Aorta (tissue), 5 donors: ENCODE data around the gene MOB1A. TPM values are rescaled to one million over a fixed set of nuclear protein-coding genes. Genes with fewer than 3 reads are reported as not detected.
A peak's percentile ranks its signal among the peaks of the same experiment; 100 is the strongest.

Experiments
- ATAC-seq: fragments of 200-7000 bp; cut with Tn5 transposase; one replicate; pipeline ENCODE4 v1.9.1; 2022; ENCODE audit warnings: moderate library complexity; ENCODE audit not compliant: low FRiP score
- DNase-seq, 2 donors: peaks; one replicate each; pipeline ENCODE4 v3.0.0-alpha.2; 2020
- H3K27ac ChIP-seq, 2 donors: one replicate each; pipeline ENCODE4 v1.5.1; 2013; ENCODE audit warnings: low read length in 2 of 2, mild to moderate bottlenecking in 2 of 2, moderate library complexity in 2 of 2, control low read depth in 1 of 2, inconsistent platforms in 1 of 2, low read depth in 1 of 2
- H3K27me3 ChIP-seq, 2 donors: one replicate each; pipeline ENCODE4 v1.6.1; 2013; ENCODE audit warnings: control low read depth in 1 of 2, low read length in 1 of 2, mild to moderate bottlenecking in 1 of 2, moderate library complexity in 1 of 2; ENCODE audit not compliant: insufficient read depth in 2 of 2, control insufficient read depth in 1 of 2
- H3K36me3 ChIP-seq, 2 donors: one replicate each; pipeline ENCODE4 v1.6.1; 2013; ENCODE audit warnings: control low read depth in 1 of 2, low read length in 1 of 2, mild to moderate bottlenecking in 1 of 2; ENCODE audit not compliant: insufficient read depth in 2 of 2, control insufficient read depth in 1 of 2
- H3K4me1 ChIP-seq, 2 donors: one replicate each; pipeline ENCODE4 v1.6.1; 2013; ENCODE audit warnings: low read length in 2 of 2, control low read depth in 1 of 2, mild to moderate bottlenecking in 1 of 2, moderate library complexity in 1 of 2; ENCODE audit not compliant: insufficient read depth in 2 of 2, control insufficient read depth in 1 of 2
- H3K4me3 ChIP-seq, 2 donors: one replicate each; pipeline ENCODE4 v1.5.1; 2013; ENCODE audit warnings: low read length in 2 of 2, control low read depth in 1 of 2, mild to moderate bottlenecking in 1 of 2
- H3K9me3 ChIP-seq: one replicate; pipeline ENCODE4 v1.6.1; 2013; ENCODE audit warnings: mild to moderate bottlenecking, low read length; ENCODE audit not compliant: control insufficient read depth
- WGBS, 2 donors: extraction: QIAGEN DNeasy Blood & Tissue Kit; methylation state at CpG; one replicate each; pipeline ENCODE4 v1.1.7; 2013; 5-methylcytosine and 5-hydroxymethylcytosine counted together
- intact Hi-C, 2 donors: fragments of 100-400 bp; cut with DNase I; formaldehyde crosslinking; loops; one replicate each; pipeline versions ENCODE4 v1.14.2 to v1.15.0; 2022
- polyA plus RNA-seq, 2 donors: library from polyadenylated mRNA; stranded (reverse); fragments of 200-250 nt; gene quantifications; one replicate each; pipeline ENCODE4 v1.2.3, GENCODE V29; 2013
- total RNA-seq, 2 donors: library from RNA; stranded (reverse); fragmentation: NEBNext Ultra II Directional; extraction: Animal tissue kit (Norgen Biotek cat#: 25700); gene quantifications; one replicate each; pipeline ENCODE4 v1.2.1, GENCODE V29; 2021
- donor health status: healthy with polysubstance abuse.
- donor health status: Bipolar disorder and iron deficiency.
- donor health status: DM: no; HTN: no; CAD: no.
- donor health status: DM: no; HTN: no; CAD: no.
- donor health status: DM: yes; HTN: yes; CAD: no.

The MOB1A gene
- total and polyA plus RNA-seq, 4 donors = 35.7 to 105 (median 76.3) TPM

DNA sequence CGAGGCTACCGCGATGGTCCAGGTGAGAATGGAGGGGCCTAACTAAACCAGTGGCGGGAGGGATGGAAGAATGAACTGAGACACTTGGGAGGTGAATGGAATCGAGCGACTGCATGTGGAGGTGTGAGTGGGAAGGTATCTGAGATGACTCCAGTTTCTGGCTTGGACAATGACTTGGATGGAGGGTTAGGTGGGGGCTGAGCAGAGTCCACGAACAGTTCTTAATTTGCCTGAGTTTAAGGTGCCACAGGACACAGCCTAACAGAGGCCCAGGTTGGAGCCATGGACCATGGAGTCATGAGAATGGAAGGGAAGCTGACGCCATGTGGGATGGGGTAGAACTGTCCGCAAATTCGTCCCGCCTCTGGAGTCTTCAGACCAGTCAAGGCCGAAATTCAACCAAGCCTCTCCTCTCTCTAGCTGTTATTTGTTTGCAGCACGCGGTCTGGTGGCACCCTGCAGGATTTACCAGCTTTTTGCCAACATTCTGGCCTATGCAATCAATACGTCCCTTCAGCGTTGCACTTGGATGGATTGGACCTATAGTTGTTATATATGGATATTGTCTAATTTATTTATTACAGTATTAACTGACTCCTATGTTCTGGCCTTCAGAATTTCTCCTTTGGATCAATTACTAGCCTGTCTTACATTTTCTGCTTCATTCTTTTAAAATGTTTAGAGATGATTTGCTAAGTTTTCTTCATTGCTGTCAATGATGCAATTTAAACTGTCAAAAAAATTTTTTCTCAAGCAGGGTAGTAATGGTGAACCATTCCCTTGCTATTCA is 30.0 kb downstream of the MOB1A start:
- no peak for DNase-seq
- ATAC-seq = peak; percentile 17
- Histone ChIP-seq H3K4me1 (no peaks in the 10 kb centered on the region), H3K27ac (peak overlapping the region in 1 of 2 donors; percentile 48), H3K4me3 (peak overlapping the region; percentile 29 to 64), H3K27me3 (no peaks in the 10 kb centered on the region), H3K9me3 (no peaks in the 10 kb centered on the region), H3K36me3 (peaks cover 0 to 3% of the 10 kb centered on the region in 2 donors)
- 42 to 49% methylated on average over 16 of the region's 16 CpGs for WGBS, 2 donors
- intact Hi-C loops = loop anchor here (5.0 to 10.0 kb wide), 4 partner anchors 49 to 324 kb away; partner anchors contain the start of genes MTHFD2 (in 1 of the 2) and STAMBP (in 1 of the 2)

- 1% methylated on average over 44 to 67 of the region's 67 CpGs for WGBS, 2 donors
- Histone ChIP-seq H3K27me3 (no peaks in the 10 kb centered on the region), H3K36me3 (peaks cover 0 to 2% of the 10 kb centered on the region in 2 donors), H3K4me1 (no peaks in the 10 kb centered on the region), H3K27ac (peak within 1 kb of the TSS in 1 of 2 donors; percentile 48), H3K4me3 (peak within 1 kb of the TSS; percentile 51 to 64), H3K9me3 (no peaks in the 10 kb centered on the region)
- intact Hi-C loops = loop anchor here (5.0 to 10.0 kb wide), 4 partner anchors 49 to 323 kb away; partner anchors contain the start of genes MTHFD2 (in 1 of the 2) and STAMBP (in 1 of the 2)
- peak; percentile 96 for ATAC-seq
- DNase-seq = peak; percentile 91 to 96
These were observed 30.8 kb downstream of the MOB1A start, which contains the start of gene BOLA3 for GRCh38 chr2:74147727-74148456. BOLA3 (minus strand) TSS chr2:74147912; CDS start chr2:74147874, 38 bp downstream.

GRCh38 chr2:74146929-74147726 is 31.6 kb downstream of the MOB1A start:
- H3K36me3 ChIP-seq = no peaks in the 10 kb centered on the region
- peak overlapping the region; percentile 51 to 64 for H3K4me3 ChIP-seq
- H3K9me3 ChIP-seq = no peaks in the 10 kb centered on the region
- ATAC-seq = no peak
- 6 to 7% methylated on average over 29 of the region's 29 CpGs for WGBS, 2 donors
- H3K27ac ChIP-seq = no peak overlapping the region
- no peaks in the 10 kb centered on the region for H3K27me3 ChIP-seq
- intact Hi-C loops = loop anchor here (5.0 to 10.0 kb wide), 4 partner anchors 50 to 322 kb away; partner anchors contain the start of genes MTHFD2 (in 1 of the 2) and STAMBP (in 1 of the 2)
- no peaks in the 10 kb centered on the region for H3K4me1 ChIP-seq
- no peak for DNase-seq

GRCh38 chr2:74142340-74142739 is 36.3 kb downstream of the MOB1A start:
- intact Hi-C loops = loop anchor here in 1 of 2 donors (10.0 kb wide), 2 partner anchors 122 to 318 kb away; partner anchors contain the start of gene STAMBP
- H3K4me3 ChIP-seq = no peak overlapping the region
- 79 to 81% methylated on average over 6 of the region's 6 CpGs for WGBS, 2 donors
- ATAC-seq (no peak), DNase-seq (no peak)
- no peaks in the 10 kb centered on the region for H3K4me1 ChIP-seq
- no peaks in the 10 kb centered on the region for H3K36me3 ChIP-seq
- H3K27ac ChIP-seq = no peak overlapping the region
- no peaks in the 10 kb centered on the region for H3K27me3 ChIP-seq
- no peaks in the 10 kb centered on the region for H3K9me3 ChIP-seq

- H3K4me3 ChIP-seq = no peak overlapping the region
- WGBS, 2 donors = 84 to 87% methylated on average over 19 of the region's 19 CpGs
- no peak for ATAC-seq
- peaks cover 0 to 2% of the 10 kb centered on the region in 2 donors for H3K36me3 ChIP-seq
- no peaks in the 10 kb centered on the region for H3K4me1 ChIP-seq
- no peak overlapping the region for H3K27ac ChIP-seq
- H3K27me3 ChIP-seq = no peaks in the 10 kb centered on the region
- no peak for DNase-seq
- intact Hi-C loops = no loop called here
- H3K9me3 ChIP-seq = no peaks in the 10 kb centered on the region
These were observed 39.9 kb downstream of the MOB1A start for GRCh38 chr2:74138600-74139323.

DNA sequence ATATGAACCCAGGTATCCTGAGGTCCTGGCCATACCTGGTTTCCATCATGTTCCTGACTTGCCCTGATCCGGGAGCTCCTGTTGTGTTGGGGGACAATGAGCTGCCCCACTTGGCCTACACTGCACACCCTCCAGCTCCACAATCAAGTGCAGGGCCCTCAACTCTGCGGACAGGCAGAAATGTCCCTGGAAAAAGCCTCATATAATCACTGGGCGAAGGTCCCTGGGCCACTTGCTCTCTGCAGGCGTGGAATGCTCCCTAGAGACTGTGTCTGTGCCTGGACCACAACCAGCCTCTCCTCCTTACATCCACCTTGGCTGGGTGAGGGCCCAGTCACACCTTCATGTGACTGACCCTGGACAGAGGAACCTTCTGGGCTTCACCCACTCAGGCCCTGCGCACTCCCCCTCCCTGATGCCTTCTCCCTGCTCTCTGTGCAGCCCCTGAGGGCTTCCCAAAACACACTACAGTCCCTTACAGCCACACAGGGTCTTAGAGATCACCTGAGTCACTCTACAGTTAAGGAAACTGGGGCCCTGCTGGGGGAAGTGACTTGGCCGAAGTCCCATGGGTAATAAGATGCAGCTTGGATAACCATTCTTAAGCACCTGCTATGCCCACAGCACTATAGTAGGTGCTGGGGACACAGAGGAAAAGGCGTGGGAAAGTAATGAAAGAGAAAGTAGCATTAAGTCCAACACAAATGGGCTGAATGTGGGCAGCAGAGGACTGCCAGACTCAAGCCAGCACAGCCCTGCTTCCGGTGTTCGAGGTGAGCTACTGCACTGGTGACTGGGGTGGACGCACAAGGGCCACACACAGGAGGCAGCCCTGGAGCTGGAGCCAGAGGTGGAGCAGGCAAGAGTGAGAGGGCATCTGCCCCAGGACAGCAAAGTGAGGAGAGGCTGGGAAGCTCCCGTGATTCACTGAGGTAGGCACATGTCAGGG is 40.8 kb downstream of the MOB1A start:
- WGBS, 2 donors = 87 to 91% methylated on average over 11 of the region's 11 CpGs
- Histone ChIP-seq H3K27me3 (no peaks in the 10 kb centered on the region), H3K27ac (no peak overlapping the region), H3K36me3 (peaks cover 0 to 4% of the 10 kb centered on the region in 2 donors), H3K4me3 (no peak overlapping the region), H3K4me1 (no peaks in the 10 kb centered on the region), H3K9me3 (peaks cover 2% of the 10 kb centered on the region)
- DNase-seq = no peak
- intact Hi-C loops = no loop called here
- ATAC-seq = no peak

DNA sequence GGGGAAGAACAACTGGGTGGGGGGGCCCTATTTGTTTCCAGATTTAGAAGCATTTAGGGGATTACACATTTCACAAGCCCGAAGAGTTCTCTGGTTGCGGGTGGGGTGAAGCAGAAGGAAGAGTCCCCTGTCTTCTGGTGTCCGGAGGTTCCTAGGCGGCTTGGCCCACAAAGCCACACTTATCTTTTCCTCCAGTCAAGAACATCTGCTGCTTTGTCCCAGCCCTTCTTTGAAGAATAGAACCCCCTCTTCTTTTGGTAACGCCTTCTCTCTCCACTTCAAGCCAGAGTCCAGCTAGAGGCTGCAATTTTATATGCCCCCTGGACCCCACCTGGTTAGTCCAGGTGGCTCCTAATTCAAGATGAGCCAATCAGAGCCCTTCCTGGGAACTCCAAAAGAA is 46.8 kb downstream of the MOB1A start:
- Histone ChIP-seq H3K27ac (no peak overlapping the region), H3K9me3 (peaks cover 4% of the 10 kb centered on the region), H3K4me1 (no peaks in the 10 kb centered on the region), H3K27me3 (peaks cover 0 to 1% of the 10 kb centered on the region in 2 donors), H3K36me3 (peaks cover 0 to 4% of the 10 kb centered on the region in 2 donors), H3K4me3 (no peak overlapping the region)
- DNase-seq (no peak), ATAC-seq (no peak)
- intact Hi-C loops = no loop called here
- WGBS, 2 donors = 94 to 96% methylated on average over 5 of the region's 5 CpGs
